ENCODE measurements around the gene LECT2.

The LECT2 gene

GRCh38 chr5:135937245-135937911, 17.4 kb downstream of the LECT2 start:
- no peak for DNase-seq
- CTCF ChIA-PET: no interaction called here
- no peaks in the 10 kb centered on the region for H3K36me3 Mint-ChIP-seq
- no peaks in the 10 kb centered on the region for H3K27me3 Mint-ChIP-seq
- no peaks in the 10 kb centered on the region for H3K4me1 Mint-ChIP-seq
- no peak overlapping the region for H3K27ac Mint-ChIP-seq
- H3K9me3 Mint-ChIP-seq: no peaks in the 10 kb centered on the region
- H3K4me3 Mint-ChIP-seq: no peak overlapping the region

- no peak for DNase-seq
- peaks cover 23% of the 10 kb centered on the region for H3K27me3 Mint-ChIP-seq
- no peaks in the 10 kb centered on the region for H3K4me1 Mint-ChIP-seq
- no peak overlapping the region for H3K27ac Mint-ChIP-seq
- H3K36me3 Mint-ChIP-seq: no peaks in the 10 kb centered on the region
- CTCF ChIA-PET: no interaction called here
- H3K9me3 Mint-ChIP-seq: no peaks in the 10 kb centered on the region
- no peak overlapping the region for H3K4me3 Mint-ChIP-seq
These were observed 19.8 kb downstream of the LECT2 start for GRCh38 chr5:135934939-135935338.

GRCh38 chr5:135930949-135931295, 23.9 kb downstream of the LECT2 start:
- H3K4me3 Mint-ChIP-seq: no peak overlapping the region
- CTCF ChIA-PET: no interaction called here

GRCh38 chr5:135930029-135930948, 24.5 kb downstream of the LECT2 start:
- Mint-ChIP-seq H3K27me3 (peaks cover 39% of the 10 kb centered on the region), H3K4me3 (no peak overlapping the region), H3K9me3 (no peaks in the 10 kb centered on the region), H3K4me1 (no peaks in the 10 kb centered on the region), H3K27ac (no peak overlapping the region), H3K36me3 (no peaks in the 10 kb centered on the region)
- no peak for DNase-seq
- CTCF ChIA-PET: no interaction called here

More at GRCh38 chr5:135930949-135931295, 23.9 kb downstream of the LECT2 start:
- Mint-ChIP-seq H3K27me3 (peaks cover 39% of the 10 kb centered on the region), H3K4me1 (no peaks in the 10 kb centered on the region), H3K9me3 (no peaks in the 10 kb centered on the region), H3K27ac (no peak overlapping the region), H3K36me3 (no peaks in the 10 kb centered on the region)
- no peak for DNase-seq

- H3K4me3 Mint-ChIP-seq: no peak overlapping the region
- CTCF ChIA-PET: no interaction called here
- no peaks in the 10 kb centered on the region for H3K9me3 Mint-ChIP-seq
- no peaks in the 10 kb centered on the region for H3K36me3 Mint-ChIP-seq
- H3K27me3 Mint-ChIP-seq: peaks cover 7% of the 10 kb centered on the region
- no peak for DNase-seq
- no peak overlapping the region for H3K27ac Mint-ChIP-seq
- no peaks in the 10 kb centered on the region for H3K4me1 Mint-ChIP-seq
These were observed 33.4 kb downstream of the LECT2 start for GRCh38 chr5:135921388-135921787.

- peaks cover 7% of the 10 kb centered on the region for H3K27me3 Mint-ChIP-seq
These were observed 34.6 kb downstream of the LECT2 start for GRCh38 chr5:135920199-135920598.

GRCh38 chr5:135916638-135917263, 38.0 kb downstream of the LECT2 start:
- CTCF ChIA-PET: no interaction called here
- no peak overlapping the region for H3K4me3 Mint-ChIP-seq
- no peaks in the 10 kb centered on the region for H3K4me1 Mint-ChIP-seq
- no peak overlapping the region for H3K27ac Mint-ChIP-seq
- no peak for DNase-seq
- H3K27me3 Mint-ChIP-seq: peaks cover 3% of the 10 kb centered on the region
- no peaks in the 10 kb centered on the region for H3K9me3 Mint-ChIP-seq
- H3K36me3 Mint-ChIP-seq: no peaks in the 10 kb centered on the region

More at GRCh38 chr5:135920199-135920598, 34.6 kb downstream of the LECT2 start:
- H3K36me3 Mint-ChIP-seq: no peaks in the 10 kb centered on the region
- CTCF ChIA-PET: no interaction called here
- DNase-seq: no peak
- H3K4me3 Mint-ChIP-seq: no peak overlapping the region
- no peak overlapping the region for H3K27ac Mint-ChIP-seq
- H3K4me1 Mint-ChIP-seq: no peaks in the 10 kb centered on the region
- no peaks in the 10 kb centered on the region for H3K9me3 Mint-ChIP-seq

- Mint-ChIP-seq H3K27me3 (peaks cover 3% of the 10 kb centered on the region), H3K4me3 (no peak overlapping the region), H3K9me3 (no peaks in the 10 kb centered on the region), H3K4me1 (no peaks in the 10 kb centered on the region), H3K36me3 (no peaks in the 10 kb centered on the region), H3K27ac (no peak overlapping the region)
- no peak for DNase-seq
- CTCF ChIA-PET: no interaction called here
These were observed 39.2 kb downstream of the LECT2 start for GRCh38 chr5:135915466-135916001.

GRCh38 chr5:135913713-135914626, 40.8 kb downstream of the LECT2 start:
- DNase-seq: no peak
- Mint-ChIP-seq H3K27me3 (peaks cover 6% of the 10 kb centered on the region), H3K27ac (no peak overlapping the region), H3K36me3 (no peaks in the 10 kb centered on the region), H3K9me3 (no peaks in the 10 kb centered on the region), H3K4me3 (no peak overlapping the region), H3K4me1 (no peaks in the 10 kb centered on the region)
- CTCF ChIA-PET: no interaction called here

- Mint-ChIP-seq H3K27me3 (peaks cover 4% of the 10 kb centered on the region), H3K4me1 (no peaks in the 10 kb centered on the region), H3K27ac (no peak overlapping the region), H3K9me3 (no peaks in the 10 kb centered on the region), H3K4me3 (no peak overlapping the region), H3K36me3 (no peaks in the 10 kb centered on the region)
- DNase-seq: no peak
- CTCF ChIA-PET: no interaction called here
These were observed 49.6 kb downstream of the LECT2 start for GRCh38 chr5:135905144-135905543.

- no peaks in the 10 kb centered on the region for H3K4me1 Mint-ChIP-seq
- H3K4me3 Mint-ChIP-seq: no peak overlapping the region
- CTCF ChIA-PET: no interaction called here
These were observed 53.1 kb downstream of the LECT2 start for GRCh38 chr5:135901633-135902032.

GRCh38 chr5:135900276-135900675, 54.5 kb downstream of the LECT2 start:
- CTCF ChIA-PET: no interaction called here
- no peaks in the 10 kb centered on the region for H3K4me1 Mint-ChIP-seq

More at GRCh38 chr5:135901633-135902032, 53.1 kb downstream of the LECT2 start:
- no peak for DNase-seq
- Mint-ChIP-seq H3K27me3 (peaks cover 5% of the 10 kb centered on the region), H3K36me3 (no peaks in the 10 kb centered on the region), H3K9me3 (no peaks in the 10 kb centered on the region), H3K27ac (no peak overlapping the region)

GRCh38 chr5:135898651-135899050, 56.1 kb downstream of the LECT2 start:
- CTCF ChIA-PET: interaction anchor here (0.9 kb wide), 1 partner anchor 9 kb away, joined by 3 read pairs; no protein-coding TSS in a partner anchor
- Mint-ChIP-seq H3K27ac (no peak overlapping the region), H3K4me3 (no peak overlapping the region), H3K9me3 (no peaks in the 10 kb centered on the region), H3K36me3 (no peaks in the 10 kb centered on the region), H3K4me1 (no peaks in the 10 kb centered on the region), H3K27me3 (peaks cover 13% of the 10 kb centered on the region)
- no peak for DNase-seq

More at GRCh38 chr5:135900276-135900675, 54.5 kb downstream of the LECT2 start:
- DNase-seq: no peak
- Mint-ChIP-seq H3K9me3 (no peaks in the 10 kb centered on the region), H3K27me3 (peaks cover 8% of the 10 kb centered on the region), H3K27ac (no peak overlapping the region), H3K4me3 (no peak overlapping the region), H3K36me3 (no peaks in the 10 kb centered on the region)
